ENCODE results near the gene HTT-AS.

- TF ChIP-seq CTCF (IDR thresholded peaks at IDR 0.05; ENCODE audit: low read depth, low read length) (no peak), POLR2A (IDR thresholded peaks at IDR 0.05; ENCODE audit: extremely low read depth, insufficient read length) (no peak)
Observed at GRCh38 chr4:3122081-3122563, 47.8 kb upstream of the HTT-AS start.

All from NB4 (cell line).